Measurements from ENCODE around the gene RPS6KB2. TPM values are rescaled to one million over a fixed set of nuclear protein-coding genes. Genes with fewer than 3 reads are reported as not detected.
A peak's percentile ranks its signal among the peaks of the same experiment; 100 is the strongest.

The RPS6KB2 gene
- total RNA-seq, 4 donors from 2014 or later: 25.6 to 45.0 (median 30.7) TPM

GRCh38 chr11:67390947-67391303 is 37.4 kb upstream of the RPS6KB2 start:
- peak overlapping the region; percentile 55 to 76 for H3K4me3 ChIP-seq
- H3K27ac ChIP-seq: peak overlapping the region; percentile 83 to 84
- H3K36me3 ChIP-seq: no peaks in the 10 kb centered on the region
- H3K27me3 ChIP-seq: no peaks in the 10 kb centered on the region
- no peak for DNase-seq
- intact Hi-C loops (cut with DNase I; ENCODE audit: low total_unique reads): no loop called here
- no peaks in the 10 kb centered on the region for H3K9me3 ChIP-seq
- TF ChIP-seq CTCF (IDR thresholded peaks at IDR 0.05): no peak
- TF ChIP-seq POLR2A (IDR thresholded peaks at IDR 0.05): no peak
- H3K4me1 ChIP-seq: no peaks in the 10 kb centered on the region

GRCh38 chr11:67391304-67392182 is 36.8 kb upstream of the RPS6KB2 start, which contains the start of gene RAD9A:
Gene RAD9A, plus strand, starts transcription at chr11:67391986. Its CDS starts 59 bp downstream, at chr11:67392045.
- Histone ChIP-seq H3K36me3 (no peaks in the 10 kb centered on the region), H3K9me3 (no peaks in the 10 kb centered on the region), H3K4me3 (peak within 1 kb of the TSS; percentile 55 to 76), H3K4me1 (no peaks in the 10 kb centered on the region), H3K27ac (peak within 1 kb of the TSS; percentile 83 to 84), H3K27me3 (no peaks in the 10 kb centered on the region)
- intact Hi-C loops (cut with DNase I; ENCODE audit: low total_unique reads): no loop called here
- peak; percentile 92 to 95 for DNase-seq
- TF ChIP-seq POLR2A (IDR thresholded peaks at IDR 0.05): peak in 1 of 2 donors; percentile 61
- peak in 1 of 4 experiments; percentile 36 for TF ChIP-seq CTCF (IDR thresholded peaks at IDR 0.05)

- no peaks in the 10 kb centered on the region for H3K36me3 ChIP-seq
- TF ChIP-seq POLR2A (IDR thresholded peaks at IDR 0.05) (no peak), CTCF (IDR thresholded peaks at IDR 0.05) (no peak)
- no peaks in the 10 kb centered on the region for H3K4me1 ChIP-seq
- intact Hi-C loops (cut with DNase I; ENCODE audit: low total_unique reads): no loop called here
- no peak for DNase-seq
- H3K4me3 ChIP-seq: peak overlapping the region; percentile 55 to 76
- H3K9me3 ChIP-seq: no peaks in the 10 kb centered on the region
- peak overlapping the region; percentile 65 to 84 for H3K27ac ChIP-seq
- no peaks in the 10 kb centered on the region for H3K27me3 ChIP-seq
Observed at GRCh38 chr11:67392183-67392715, 36.0 kb upstream of the RPS6KB2 start.

GRCh38 chr11:67393437-67393836 is 34.9 kb upstream of the RPS6KB2 start:
- no peak for DNase-seq
- no peak for TF ChIP-seq POLR2A (IDR thresholded peaks at IDR 0.05)
- TF ChIP-seq CTCF (IDR thresholded peaks at IDR 0.05): no peak
- no peaks in the 10 kb centered on the region for H3K27me3 ChIP-seq
- H3K4me3 ChIP-seq: no peak overlapping the region
- no peaks in the 10 kb centered on the region for H3K4me1 ChIP-seq
- intact Hi-C loops (cut with DNase I; ENCODE audit: low total_unique reads): no loop called here
- H3K27ac ChIP-seq: no peak overlapping the region
- no peaks in the 10 kb centered on the region for H3K36me3 ChIP-seq
- no peaks in the 10 kb centered on the region for H3K9me3 ChIP-seq

GRCh38 chr11:67393990-67394389 is 34.3 kb upstream of the RPS6KB2 start:
- no peaks in the 10 kb centered on the region for H3K27me3 ChIP-seq
- H3K4me3 ChIP-seq: no peak overlapping the region
- no peak overlapping the region for H3K27ac ChIP-seq
- no peaks in the 10 kb centered on the region for H3K36me3 ChIP-seq
- H3K9me3 ChIP-seq: no peaks in the 10 kb centered on the region
- TF ChIP-seq POLR2A (IDR thresholded peaks at IDR 0.05): no peak
- no peak for TF ChIP-seq CTCF (IDR thresholded peaks at IDR 0.05)
- no peak for DNase-seq
- intact Hi-C loops (cut with DNase I; ENCODE audit: low total_unique reads): no loop called here
- no peaks in the 10 kb centered on the region for H3K4me1 ChIP-seq

Measured in uterus (tissue), 4 donors.